Measurements from ENCODE around the gene NEMP2.
A peak's percentile ranks its signal among the peaks of the same experiment; 100 is the strongest.

The NEMP2 gene

GRCh38 chr2:190554357-190555006 is 20.0 kb upstream of the NEMP2 start:
- no peak for DNase-seq (ENCODE audit: low read depth in 2 of 2)

GRCh38 chr2:190553254-190553653 is 18.7 kb upstream of the NEMP2 start:
- DNase-seq (ENCODE audit: low read depth in 2 of 2): no peak

GRCh38 chr2:190551928-190552327 is 17.4 kb upstream of the NEMP2 start:
- DNase-seq (ENCODE audit: low read depth in 2 of 2): no peak

- DNase-seq (ENCODE audit: low read depth in 2 of 2): no peak
Observed at GRCh38 chr2:190550137-190550536, 15.6 kb upstream of the NEMP2 start.

GRCh38 chr2:190547886-190548285 is 13.4 kb upstream of the NEMP2 start:
- no peak for DNase-seq (ENCODE audit: low read depth in 2 of 2)

GRCh38 chr2:190546734-190547133 is 12.2 kb upstream of the NEMP2 start:
- DNase-seq (ENCODE audit: low read depth in 2 of 2): no peak

- no peak for DNase-seq (ENCODE audit: low read depth in 2 of 2)
Observed at GRCh38 chr2:190545555-190546385, 11.2 kb upstream of the NEMP2 start.

- DNase-seq (ENCODE audit: low read depth in 2 of 2): no peak
Observed at GRCh38 chr2:190545093-190545492, 10.6 kb upstream of the NEMP2 start.

- DNase-seq (ENCODE audit: low read depth in 2 of 2): no peak
Observed at GRCh38 chr2:190540048-190540447, 5.5 kb upstream of the NEMP2 start.

- no peak for DNase-seq (ENCODE audit: low read depth in 2 of 2)
Observed at GRCh38 chr2:190538201-190538600, 3.7 kb upstream of the NEMP2 start.

- no peak for DNase-seq (ENCODE audit: low read depth in 2 of 2)
Observed at GRCh38 chr2:190537765-190538164, 3.2 kb upstream of the NEMP2 start.

GRCh38 chr2:190535586-190535985 is 1.1 kb upstream of the NEMP2 start:
- no peak for DNase-seq (ENCODE audit: low read depth in 2 of 2)

GRCh38 chr2:190535121-190535439 is 558 bp upstream of the NEMP2 start:
- no peak for DNase-seq (ENCODE audit: low read depth in 2 of 2)

GRCh38 chr2:190533968-190534309 is 583 bp downstream of the NEMP2 start:
- DNase-seq (ENCODE audit: low read depth in 2 of 2): peak; percentile 22 to 30

GRCh38 chr2:190533175-190533967 is 1.2 kb downstream of the NEMP2 start:
- DNase-seq (ENCODE audit: low read depth in 2 of 2): no peak

- DNase-seq (ENCODE audit: low read depth in 2 of 2): no peak
Observed at GRCh38 chr2:190532581-190532980, 1.9 kb downstream of the NEMP2 start.

- no peak for DNase-seq (ENCODE audit: low read depth in 2 of 2)
Observed at GRCh38 chr2:190530248-190530900, 4.1 kb downstream of the NEMP2 start.

- DNase-seq (ENCODE audit: low read depth in 2 of 2): no peak
Observed at GRCh38 chr2:190529486-190530247, 4.9 kb downstream of the NEMP2 start.

- no peak for DNase-seq (ENCODE audit: low read depth in 2 of 2)
Observed at GRCh38 chr2:190528521-190529001, 6.0 kb downstream of the NEMP2 start.

GRCh38 chr2:190527918-190528317 is 6.6 kb downstream of the NEMP2 start:
- DNase-seq (ENCODE audit: low read depth in 2 of 2): no peak

- DNase-seq (ENCODE audit: low read depth in 2 of 2): no peak
Observed at GRCh38 chr2:190527214-190527613, 7.3 kb downstream of the NEMP2 start.

Data from activated CD4-positive, alpha-beta T cell treated with anti-CD3 and anti-CD28 coated beads for 24 hours (primary cell).